Retinal pigment epithelial cell (primary cell): ENCODE data around the gene DARS2.
"Not testable (repeated sequence)": the region's sequence is repeated elsewhere in the genome, so short reads cannot be mapped to it uniquely, and the experiment has no call there.

ENCODE experiments used
- DNase-seq: peaks from one replicate; pipeline ENCODE4 v3.0.0-alpha.2; 2010; ENCODE audit warnings: low read depth
- H3K4me3 ChIP-seq: 2 replicates; pipeline ENCODE4 v1.5.1; 2011; ENCODE audit warnings: mild to moderate bottlenecking, low read length, control low read depth, moderate library complexity
- CTCF ChIP-seq: conservative IDR thresholded peaks from 2 replicates; pipeline ENCODE4 v1.5.1; 2011; ENCODE audit warnings: low read depth, low read length, control low read depth, inconsistent platforms

Gene DARS2

GRCh38 chr1:173876732-173877131, 52.3 kb downstream of the DARS2 start:
- no peak overlapping the region for H3K4me3 ChIP-seq
- no peak for DNase-seq
- no peak for TF ChIP-seq CTCF

- H3K4me3 ChIP-seq: no peak overlapping the region
- no peak for TF ChIP-seq CTCF
- no peak for DNase-seq
These were observed 53.8 kb downstream of the DARS2 start for GRCh38 chr1:173878251-173878650.

- H3K4me3 ChIP-seq, DNase-seq: not testable (repeated sequence)
These were observed 56.6 kb downstream of the DARS2 start for GRCh38 chr1:173881117-173881516.

- no peak overlapping the region for H3K4me3 ChIP-seq
- no peak for TF ChIP-seq CTCF
- no peak for DNase-seq
These were observed 60.2 kb downstream of the DARS2 start for GRCh38 chr1:173884701-173885100.

GRCh38 chr1:173886746-173887611, 62.5 kb downstream of the DARS2 start:
- H3K4me3 ChIP-seq: no peak overlapping the region
- DNase-seq: no peak
- TF ChIP-seq CTCF: no peak

GRCh38 chr1:173887627-173888026, 63.2 kb downstream of the DARS2 start:
- TF ChIP-seq CTCF: no peak
- no peak overlapping the region for H3K4me3 ChIP-seq
- no peak for DNase-seq

- no peak for TF ChIP-seq CTCF
- no peak overlapping the region for H3K4me3 ChIP-seq
- no peak for DNase-seq
These were observed 64.3 kb downstream of the DARS2 start for GRCh38 chr1:173888749-173889148.

GRCh38 chr1:173889885-173890284, 65.4 kb downstream of the DARS2 start:
- no peak for DNase-seq
- TF ChIP-seq CTCF: no peak
- H3K4me3 ChIP-seq: no peak overlapping the region
